ENCODE measurements around the gene JAKMIP3. TPM values are rescaled to one million over a fixed set of nuclear protein-coding genes. Genes with fewer than 3 reads are reported as not detected.
"Not testable (repeated sequence)": the region's sequence is repeated elsewhere in the genome, so short reads cannot be mapped to it uniquely, and the experiment has no call there.

Gene JAKMIP3
- total RNA-seq, 1 donor from 2014 or later = not detected

DNA sequence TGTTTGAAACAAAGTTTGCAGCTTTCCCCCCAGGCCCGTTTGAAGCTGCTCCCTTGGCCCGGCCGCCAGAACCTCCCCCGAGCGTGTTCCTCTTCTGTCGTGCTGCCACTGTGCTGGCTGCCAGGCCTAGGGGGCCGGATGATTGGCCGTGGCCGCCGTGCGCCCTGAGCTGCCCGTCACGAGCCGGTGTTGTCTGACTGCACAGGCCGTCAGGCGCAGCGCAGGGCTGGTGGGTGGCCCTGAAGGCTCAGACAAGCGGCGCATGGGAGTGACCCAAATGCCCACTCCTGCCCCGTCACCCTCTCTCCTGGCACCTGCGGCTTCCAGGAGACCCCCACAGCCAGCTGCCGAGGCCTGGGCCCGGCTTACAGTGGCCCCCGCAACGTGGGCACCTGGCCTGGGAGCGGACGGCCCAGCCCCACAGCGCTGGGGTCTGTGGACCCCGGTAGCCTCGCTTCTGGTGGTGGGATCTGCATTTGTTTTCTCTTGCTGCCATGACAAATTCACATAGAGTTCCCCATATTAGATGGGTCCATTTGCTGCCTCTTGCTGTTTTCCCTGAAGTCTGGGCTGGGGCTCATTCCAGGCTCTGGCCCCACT, 13.1 kb downstream of the JAKMIP3 start:
- Histone ChIP-seq H3K36me3 (no peaks in the 10 kb centered on the region), H3K27me3 (no peaks in the 10 kb centered on the region), H3K27ac (no peak overlapping the region), H3K4me1 (no peaks in the 10 kb centered on the region), H3K9me3 (peaks cover 0 to 2% of the 10 kb centered on the region in 2 donors), H3K4me3 (no peak overlapping the region)
- no peak for DNase-seq (ENCODE audit: low spot score in 2 of 2)
- TF ChIP-seq, protein P1, sequence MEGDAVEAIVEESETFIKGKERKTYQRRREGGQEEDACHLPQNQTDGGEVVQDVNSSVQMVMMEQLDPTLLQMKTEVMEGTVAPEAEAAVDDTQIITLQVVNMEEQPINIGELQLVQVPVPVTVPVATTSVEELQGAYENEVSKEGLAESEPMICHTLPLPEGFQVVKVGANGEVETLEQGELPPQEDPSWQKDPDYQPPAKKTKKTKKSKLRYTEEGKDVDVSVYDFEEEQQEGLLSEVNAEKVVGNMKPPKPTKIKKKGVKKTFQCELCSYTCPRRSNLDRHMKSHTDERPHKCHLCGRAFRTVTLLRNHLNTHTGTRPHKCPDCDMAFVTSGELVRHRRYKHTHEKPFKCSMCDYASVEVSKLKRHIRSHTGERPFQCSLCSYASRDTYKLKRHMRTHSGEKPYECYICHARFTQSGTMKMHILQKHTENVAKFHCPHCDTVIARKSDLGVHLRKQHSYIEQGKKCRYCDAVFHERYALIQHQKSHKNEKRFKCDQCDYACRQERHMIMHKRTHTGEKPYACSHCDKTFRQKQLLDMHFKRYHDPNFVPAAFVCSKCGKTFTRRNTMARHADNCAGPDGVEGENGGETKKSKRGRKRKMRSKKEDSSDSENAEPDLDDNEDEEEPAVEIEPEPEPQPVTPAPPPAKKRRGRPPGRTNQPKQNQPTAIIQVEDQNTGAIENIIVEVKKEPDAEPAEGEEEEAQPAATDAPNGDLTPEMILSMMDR (IDR thresholded peaks at IDR 0.05) = no peak
- intact Hi-C loops (cut with DNase I) = no loop called here

DNA sequence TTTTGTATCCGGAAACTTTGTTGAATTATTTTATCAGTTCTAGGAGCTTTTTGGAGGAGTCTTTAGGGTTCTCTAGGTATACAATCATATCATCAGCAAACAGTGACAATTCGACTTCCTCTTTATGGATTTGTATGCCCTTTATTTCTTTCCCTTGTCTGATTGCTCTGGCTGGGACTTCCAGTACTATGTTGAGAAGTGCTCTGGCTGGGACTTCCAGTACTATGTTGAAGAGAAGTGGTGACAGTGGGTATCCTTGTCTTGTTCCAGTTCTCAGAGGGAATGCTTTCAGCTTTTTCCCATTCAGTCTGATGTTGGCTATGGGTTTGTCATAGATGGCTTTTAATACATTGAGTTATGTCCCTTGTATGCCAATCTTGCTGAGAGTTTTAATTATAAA, 18.6 kb downstream of the JAKMIP3 start:
- DNase-seq (ENCODE audit: low spot score in 2 of 2); intact Hi-C loops (cut with DNase I); H3K27me3 ChIP-seq: not testable (repeated sequence)

DNA sequence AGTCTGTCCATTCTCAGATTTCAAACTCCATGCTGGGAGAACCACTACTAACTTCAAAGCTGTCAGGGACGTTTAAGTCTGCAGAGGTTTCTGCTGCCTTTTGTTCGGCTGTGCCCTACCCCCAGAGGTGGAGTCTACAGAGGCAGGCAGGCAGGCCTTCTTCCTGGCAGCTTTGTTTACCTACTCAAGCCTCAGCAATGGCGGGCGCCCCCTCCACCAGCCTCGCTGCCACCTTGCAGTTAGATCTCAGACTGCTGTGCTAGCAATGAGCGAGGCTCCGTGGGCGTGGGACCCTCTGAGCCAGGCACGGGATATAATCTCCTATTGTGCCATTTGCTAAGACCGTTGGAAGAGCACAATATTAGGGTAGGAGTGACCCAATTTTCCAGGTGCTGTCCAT, 27.5 kb downstream of the JAKMIP3 start:
- H3K4me3 ChIP-seq; H3K9me3 ChIP-seq; H3K27me3 ChIP-seq; H3K27ac ChIP-seq; DNase-seq (ENCODE audit: low spot score in 2 of 2); H3K4me1 ChIP-seq; H3K36me3 ChIP-seq; intact Hi-C loops (cut with DNase I): not testable (repeated sequence)

More for the DNA sequence above, 18.6 kb downstream of the JAKMIP3 start:
- H3K27ac ChIP-seq, H3K4me3 ChIP-seq, H3K36me3 ChIP-seq, H3K4me1 ChIP-seq, H3K9me3 ChIP-seq: not testable (repeated sequence)

DNA sequence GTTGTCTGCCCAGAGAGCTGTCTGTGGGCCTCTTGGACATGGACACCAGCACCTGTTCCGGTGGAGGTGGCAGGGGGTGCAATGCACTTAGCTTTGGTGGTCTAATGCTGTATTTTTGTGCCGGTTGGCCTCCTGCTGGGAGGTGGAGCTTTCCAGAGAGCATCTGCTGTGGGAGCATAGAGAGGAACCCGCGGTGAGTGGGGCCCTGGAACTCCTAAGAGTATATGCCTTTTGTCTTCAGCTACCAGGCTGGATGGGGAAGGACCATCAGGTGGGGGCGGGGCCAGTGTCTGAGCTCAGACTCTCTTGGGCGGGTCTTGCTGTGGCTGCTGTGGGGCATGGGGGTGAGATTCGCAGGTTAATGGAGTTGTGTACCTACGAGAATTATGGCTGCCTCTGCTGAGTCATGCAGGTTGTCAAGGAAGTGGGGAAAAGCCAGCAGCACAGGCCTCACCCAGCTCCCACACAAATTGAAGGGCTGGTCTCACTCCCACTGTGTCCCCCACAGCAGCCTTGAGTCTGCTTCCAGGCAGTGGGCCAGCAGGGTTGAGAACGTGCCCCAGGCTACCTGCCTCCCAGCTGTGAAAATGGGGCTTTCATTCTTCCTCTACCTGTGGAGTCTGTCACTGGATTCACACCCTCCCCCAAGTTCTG, 29.0 kb downstream of the JAKMIP3 start:
- Histone ChIP-seq H3K36me3 (no peaks in the 10 kb centered on the region), H3K4me1 (no peaks in the 10 kb centered on the region), H3K4me3 (no peak overlapping the region), H3K27ac (no peak overlapping the region), H3K27me3 (no peaks in the 10 kb centered on the region), H3K9me3 (no peaks in the 10 kb centered on the region)
- DNase-seq (ENCODE audit: low spot score in 2 of 2) = no peak
- TF ChIP-seq, protein P1 (IDR thresholded peaks at IDR 0.05) = no peak
- intact Hi-C loops (cut with DNase I) = no loop called here

DNA sequence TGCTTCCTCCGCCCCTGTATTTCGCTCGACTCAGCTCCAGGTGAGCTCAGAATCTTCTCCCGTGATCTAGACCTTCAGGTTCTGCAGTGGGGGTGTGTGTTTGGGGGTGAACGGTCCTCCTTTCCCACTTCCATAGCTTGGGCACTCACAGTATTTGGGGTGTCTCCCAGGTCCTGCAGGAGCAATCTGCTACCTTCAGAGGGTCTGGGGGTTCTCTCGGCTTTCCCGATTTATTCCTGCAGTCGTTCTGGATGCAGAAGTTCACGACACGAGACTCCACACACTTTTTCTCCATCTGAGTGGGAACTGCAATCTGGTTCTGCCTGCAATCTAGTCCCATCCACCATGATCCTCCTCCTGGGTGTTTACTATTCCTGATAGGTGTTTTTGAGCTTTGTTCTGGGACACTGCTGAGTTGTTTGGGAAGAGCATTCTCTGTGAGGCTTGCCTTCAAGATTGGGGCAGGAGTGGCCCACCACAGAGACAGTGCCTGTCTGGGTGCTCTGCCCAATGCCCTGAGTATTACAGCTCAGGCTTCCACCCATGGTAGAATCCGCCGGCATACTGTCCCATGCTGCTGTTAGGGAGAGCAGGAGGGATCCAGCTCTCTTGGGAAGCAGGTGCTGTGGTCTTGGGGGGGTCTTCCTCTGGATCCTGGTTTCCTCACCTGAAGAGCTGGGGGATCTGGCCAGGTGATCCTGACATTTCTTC, 29.8 kb downstream of the JAKMIP3 start:
- H3K4me1 ChIP-seq = no peaks in the 10 kb centered on the region
- H3K36me3 ChIP-seq = no peaks in the 10 kb centered on the region
- TF ChIP-seq, protein P1 (IDR thresholded peaks at IDR 0.05) = no peak
- no peaks in the 10 kb centered on the region for H3K9me3 ChIP-seq
- H3K4me3 ChIP-seq = no peak overlapping the region
- no peak for DNase-seq (ENCODE audit: low spot score in 2 of 2)
- no peaks in the 10 kb centered on the region for H3K27me3 ChIP-seq
- no peak overlapping the region for H3K27ac ChIP-seq
- intact Hi-C loops (cut with DNase I) = no loop called here

DNA sequence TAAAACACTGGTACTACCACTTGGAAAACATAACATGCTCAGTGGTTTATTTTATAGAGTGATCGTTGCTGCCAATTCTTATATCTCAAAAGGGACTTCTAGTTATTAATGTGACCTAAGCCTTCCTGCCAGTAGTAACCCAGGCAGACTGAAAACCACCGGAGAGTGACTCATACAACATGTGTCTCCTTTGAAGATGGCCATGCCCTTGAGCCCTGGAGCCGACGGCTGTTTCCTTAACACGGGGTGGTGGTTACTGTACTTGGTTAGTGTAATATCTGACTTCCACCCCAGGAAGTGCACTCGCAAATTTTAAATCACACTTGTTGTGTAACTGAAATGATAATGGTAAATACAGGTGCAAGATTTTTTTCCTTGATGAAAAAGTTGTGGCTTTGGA, 30.5 kb downstream of the JAKMIP3 start:
- intact Hi-C loops (cut with DNase I) = no loop called here
- no peak for DNase-seq (ENCODE audit: low spot score in 2 of 2)
- H3K36me3 ChIP-seq = no peaks in the 10 kb centered on the region

More for the DNA sequence above, 30.5 kb downstream of the JAKMIP3 start:
- TF ChIP-seq, protein P1 (IDR thresholded peaks at IDR 0.05) = no peak
- Histone ChIP-seq H3K27ac (no peak overlapping the region), H3K27me3 (no peaks in the 10 kb centered on the region), H3K9me3 (no peaks in the 10 kb centered on the region), H3K4me1 (no peaks in the 10 kb centered on the region), H3K4me3 (no peak overlapping the region)
